Measurements from ENCODE around the gene WT1. TPM values are rescaled to one million over a fixed set of nuclear protein-coding genes. Genes with fewer than 3 reads are reported as not detected.
A peak's percentile ranks its signal among the peaks of the same experiment; 100 is the strongest.
"Not testable (repeated sequence)": the region's sequence is repeated elsewhere in the genome, so short reads cannot be mapped to it uniquely, and the experiment has no call there.

The WT1 gene
- polyA plus RNA-seq, 4 donors: 230 to 250 (median 237) TPM

- DNase-seq (ENCODE audit: low read depth in 4 of 4, low spot score in 3 of 4): no peak
Measured at GRCh38 chr11:32390712-32391111, 44.6 kb downstream of the WT1 start.

DNA sequence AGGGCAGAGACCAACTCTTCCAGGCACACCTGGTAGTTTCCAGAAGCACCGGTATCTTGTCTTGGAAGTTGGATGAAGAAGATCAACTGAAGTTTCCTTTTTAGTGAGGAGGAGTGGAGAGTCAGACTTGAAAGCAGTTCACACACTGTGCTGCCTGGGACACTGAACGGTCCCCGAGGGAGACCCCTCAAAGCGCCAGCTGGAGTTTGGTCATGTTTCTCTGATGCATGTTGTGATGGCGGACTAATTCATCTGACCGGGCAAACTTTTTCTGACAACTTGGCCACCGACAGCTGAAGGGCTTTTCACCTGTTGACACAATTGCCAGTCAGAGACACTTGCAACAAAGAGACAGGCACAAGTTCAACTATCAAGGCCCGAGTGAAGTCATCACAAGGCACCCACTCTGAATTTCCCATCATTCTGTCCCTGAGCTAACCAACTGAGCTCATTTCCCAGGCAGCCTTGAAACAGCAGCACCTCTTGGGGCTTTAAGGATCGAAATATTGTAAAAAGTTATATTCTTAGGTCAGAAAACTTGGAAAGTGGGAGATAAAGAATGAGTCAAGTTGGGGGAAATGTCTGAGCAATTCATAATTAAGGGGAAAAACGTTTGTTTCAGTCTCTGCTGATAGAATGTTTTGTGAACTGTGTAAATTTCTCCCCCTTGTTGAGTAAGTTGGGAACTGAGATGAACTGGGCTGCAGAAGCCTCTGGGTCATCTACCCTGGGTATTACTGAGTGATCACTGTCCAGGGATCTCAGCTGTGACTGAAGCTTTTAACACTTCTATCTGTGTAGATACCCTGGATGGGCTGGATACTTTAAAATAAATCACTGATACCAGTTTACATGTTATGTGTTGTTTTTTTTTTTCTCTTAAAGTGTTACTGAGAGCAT is 46.2 kb downstream of the WT1 start:
- DNase-seq (ENCODE audit: low read depth in 4 of 4, low spot score in 3 of 4): no peak

DNA sequence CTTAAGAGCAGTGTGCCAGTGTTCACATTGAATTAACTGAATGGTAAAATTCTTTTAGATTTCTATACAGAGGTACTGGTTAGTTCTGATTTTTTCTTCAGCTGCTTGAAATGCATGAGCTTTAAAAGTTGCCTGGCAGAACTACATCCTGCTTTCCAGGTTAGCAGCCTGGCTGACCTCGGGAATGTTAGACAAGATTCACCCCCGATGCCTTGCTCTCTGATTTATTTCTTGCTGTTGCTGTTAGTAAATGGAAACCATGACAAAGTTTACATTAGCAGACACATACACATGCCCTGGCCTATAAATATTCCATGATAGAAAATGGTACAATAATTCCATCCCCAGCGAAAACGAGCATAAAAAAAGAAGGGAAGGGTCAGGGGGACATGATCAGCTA is 47.0 kb downstream of the WT1 start:
- no peak for DNase-seq (ENCODE audit: low read depth in 4 of 4, low spot score in 3 of 4)

DNA sequence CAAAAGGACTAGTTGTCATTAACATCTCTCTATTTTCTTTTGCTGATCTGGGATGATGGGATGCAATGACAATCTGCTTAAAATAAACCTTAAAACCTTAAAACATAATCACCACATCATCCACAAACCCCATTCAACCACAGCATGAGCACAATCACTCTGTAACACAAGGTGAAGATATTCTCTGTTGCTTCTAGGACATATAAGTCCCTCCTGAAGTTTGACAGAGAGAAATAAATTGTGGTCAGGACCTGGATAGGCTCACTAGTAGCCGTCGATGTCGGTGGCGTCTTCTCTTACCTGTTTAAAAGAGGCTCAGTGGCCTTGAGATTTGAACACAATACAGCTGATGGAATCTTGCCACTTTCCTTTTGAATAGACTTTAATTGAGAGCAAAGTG is 47.9 kb downstream of the WT1 start:
- no peak for DNase-seq (ENCODE audit: low read depth in 4 of 4, low spot score in 3 of 4)

DNA sequence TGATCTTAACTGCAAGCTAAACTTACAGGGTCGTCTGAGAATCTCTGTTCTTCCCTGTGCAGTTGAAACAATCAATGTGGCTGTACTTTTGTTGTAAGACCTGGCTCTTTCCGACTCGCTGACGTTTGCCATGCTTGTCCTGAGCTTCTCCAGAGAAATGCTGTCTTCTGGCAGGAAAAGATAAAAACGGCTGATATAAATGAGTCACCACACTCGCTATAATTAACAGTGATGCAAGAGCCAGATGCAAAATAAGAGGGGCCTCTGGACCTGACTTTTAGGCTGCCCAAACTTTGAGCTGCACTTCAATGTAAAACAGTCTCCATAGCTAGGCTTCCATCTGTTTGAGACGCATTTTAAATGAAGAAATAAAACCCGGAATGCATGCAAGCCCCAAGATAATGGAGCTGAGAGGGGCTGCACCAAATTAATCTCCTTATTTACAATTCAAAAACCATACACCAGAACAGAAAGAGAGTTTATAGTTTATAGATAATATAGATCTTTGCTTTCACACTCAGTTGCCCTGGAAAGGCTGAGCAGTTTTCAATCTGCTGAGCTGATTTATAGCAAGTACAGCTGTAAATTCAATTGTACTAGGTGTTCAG is 48.5 kb downstream of the WT1 start:
- DNase-seq (ENCODE audit: low read depth in 4 of 4, low spot score in 3 of 4): no peak

GRCh38 chr11:32385998-32386397 is 49.3 kb downstream of the WT1 start:
- no peak for DNase-seq (ENCODE audit: low read depth in 4 of 4, low spot score in 3 of 4)

DNA sequence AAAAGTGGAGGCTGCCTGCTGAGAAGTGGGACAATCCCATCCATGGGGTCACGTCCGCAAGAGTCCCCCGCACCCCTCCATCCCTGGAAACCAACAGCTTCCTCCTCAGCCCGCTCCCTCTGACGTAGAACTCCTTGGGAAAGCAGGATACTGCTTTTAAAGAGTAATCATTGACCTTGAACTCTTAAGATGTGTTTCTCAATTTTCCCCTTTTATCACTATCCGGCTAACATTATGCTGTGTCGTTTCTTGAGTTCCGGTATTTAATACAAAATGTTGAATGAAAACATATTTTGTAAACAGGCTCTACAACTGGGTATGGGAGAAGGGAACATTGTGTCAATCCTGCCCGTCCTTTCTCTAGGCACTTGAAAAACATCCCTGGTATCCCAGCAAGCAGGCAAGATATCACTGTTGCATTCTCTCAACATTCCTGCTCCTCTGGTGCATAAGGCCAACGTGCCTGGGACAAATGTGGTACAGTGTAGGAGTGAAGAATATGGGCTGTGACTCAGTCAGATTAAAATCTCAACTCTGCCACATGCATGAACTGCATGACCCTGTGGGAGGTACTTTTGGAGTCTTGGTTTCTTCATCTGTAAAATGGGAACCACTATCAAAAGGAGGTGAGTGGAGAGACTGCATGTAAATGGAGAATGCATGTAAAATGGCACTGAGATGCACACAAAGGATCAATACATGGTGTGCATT is 52.8 kb downstream of the WT1 start:
- no peak for DNase-seq (ENCODE audit: low read depth in 4 of 4, low spot score in 3 of 4)

- DNase-seq (ENCODE audit: low read depth in 4 of 4, low spot score in 3 of 4): no peak
Measured at GRCh38 chr11:32381179-32381578, 54.2 kb downstream of the WT1 start.

GRCh38 chr11:32379719-32380118 is 55.6 kb downstream of the WT1 start:
- DNase-seq (ENCODE audit: low read depth in 4 of 4, low spot score in 3 of 4): no peak

GRCh38 chr11:32375826-32376225 is 59.5 kb downstream of the WT1 start:
- DNase-seq (ENCODE audit: low read depth in 4 of 4, low spot score in 3 of 4): no peak

DNA sequence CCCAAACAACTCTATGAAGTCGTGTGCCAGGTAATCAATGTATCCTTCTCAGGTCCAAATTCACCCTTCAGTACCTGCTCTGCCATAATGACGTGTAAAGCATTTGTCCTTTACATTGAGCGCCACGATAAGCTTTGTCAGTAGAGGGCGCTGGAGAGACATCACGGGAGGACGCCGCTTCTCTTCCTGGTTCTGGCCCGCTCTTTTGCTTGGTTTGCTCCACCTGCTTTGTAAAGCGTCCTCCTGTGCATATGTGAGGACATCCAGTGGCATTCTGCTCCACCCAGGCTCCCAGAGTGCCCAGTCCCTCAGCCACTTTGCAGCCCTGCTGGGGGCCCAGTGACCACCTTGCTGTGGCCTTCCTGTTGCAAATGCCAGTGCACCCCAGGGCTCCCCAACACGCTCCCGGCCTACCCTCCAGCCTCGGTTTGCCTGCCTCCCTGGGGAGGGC is 61.1 kb downstream of the WT1 start:
- DNase-seq (ENCODE audit: low read depth in 4 of 4, low spot score in 3 of 4): no peak

GRCh38 chr11:32369987-32370386 is 65.4 kb downstream of the WT1 start:
- not testable (repeated sequence) for DNase-seq (ENCODE audit: low read depth in 4 of 4, low spot score in 3 of 4)

GRCh38 chr11:32366666-32367065 is 68.7 kb downstream of the WT1 start:
- DNase-seq (ENCODE audit: low read depth in 4 of 4, low spot score in 3 of 4): no peak

DNA sequence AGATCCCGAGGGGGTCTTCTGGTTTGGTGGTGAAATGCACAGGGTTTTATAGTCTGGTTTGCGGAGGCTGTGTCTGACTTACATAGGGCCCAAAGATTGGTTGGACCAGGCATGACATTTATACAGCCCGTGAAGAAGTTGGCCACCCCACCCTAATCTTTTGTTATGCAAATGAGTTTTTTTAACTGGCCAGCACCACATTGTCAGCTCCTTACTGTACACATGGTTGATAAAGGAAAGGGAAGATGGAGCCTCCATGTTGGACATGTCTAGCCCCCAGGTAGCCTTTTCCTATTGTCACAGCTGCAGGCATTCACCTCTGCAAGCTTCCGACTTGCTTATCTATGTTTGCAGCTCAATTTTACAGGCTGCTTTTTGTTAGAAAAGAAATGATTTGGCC is 70.1 kb downstream of the WT1 start:
- no peak for DNase-seq (ENCODE audit: low read depth in 4 of 4, low spot score in 3 of 4)

GRCh38 chr11:32358729-32359128 is 76.6 kb downstream of the WT1 start:
- DNase-seq (ENCODE audit: low read depth in 4 of 4, low spot score in 3 of 4): peak in 1 of 4 donors; percentile 59

GRCh38 chr11:32353884-32354283 is 81.5 kb downstream of the WT1 start:
- no peak for DNase-seq (ENCODE audit: low read depth in 4 of 4, low spot score in 3 of 4)

- DNase-seq (ENCODE audit: low read depth in 4 of 4, low spot score in 3 of 4): no peak
Measured at GRCh38 chr11:32348502-32348901, 86.8 kb downstream of the WT1 start.

GRCh38 chr11:32344946-32345345 is 90.4 kb downstream of the WT1 start:
- DNase-seq (ENCODE audit: low read depth in 4 of 4, low spot score in 3 of 4): no peak

DNA sequence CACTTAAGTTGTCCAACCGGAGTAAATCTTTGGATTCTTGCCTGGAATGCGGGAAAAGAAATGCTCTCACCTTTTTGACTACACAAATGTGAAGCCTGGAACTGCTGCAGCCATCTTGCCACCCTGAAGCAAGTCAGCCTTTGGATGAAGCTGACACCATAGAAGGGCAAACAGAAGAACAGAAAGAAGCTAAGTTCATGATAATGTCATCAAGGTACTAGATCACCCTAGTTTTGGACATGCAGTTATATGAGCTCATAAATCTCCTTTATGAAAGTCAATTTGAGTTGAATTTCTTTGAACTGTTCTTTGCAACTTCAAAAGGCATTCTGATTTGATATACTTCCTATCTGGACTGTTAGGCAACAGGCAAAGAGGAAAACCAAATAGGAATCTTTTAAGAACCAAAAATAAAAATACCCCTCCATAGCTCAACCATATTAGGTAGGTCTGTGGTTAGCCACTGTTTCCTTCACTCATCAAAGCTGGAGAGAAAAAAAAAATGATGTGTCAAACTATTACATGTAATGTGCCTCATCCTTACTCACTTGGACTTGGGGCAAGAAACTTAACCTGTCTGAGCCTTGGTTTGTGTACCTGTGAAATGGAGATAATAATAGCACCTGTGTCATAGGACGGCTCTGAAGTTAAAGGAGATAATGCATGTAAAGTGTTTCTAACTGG is 91.9 kb downstream of the WT1 start:
- DNase-seq (ENCODE audit: low read depth in 4 of 4, low spot score in 3 of 4): no peak

- DNase-seq (ENCODE audit: low read depth in 4 of 4, low spot score in 3 of 4): no peak
Measured at GRCh38 chr11:32341620-32342613, 93.4 kb downstream of the WT1 start.

All from right renal pelvis (tissue), 4 donors.